HG03280 (cell line): ENCODE measurements around the gene SMR3B.

Experiments
- ATAC-seq: cut with Tn5 transposase; IDR thresholded peaks from one replicate; pipeline ENCODE4 v1.9.1; 2021; ENCODE audit warnings: mild to moderate bottlenecking, moderate library complexity; ENCODE audit not compliant: unreplicated experiment

The SMR3B gene

GRCh38 chr4:70382691-70383181 lies at the start of gene SMR3B:
Gene SMR3B (plus strand): TSS chr4:70383131. CDS start chr4:70384511, 1,380 bp downstream.
- ATAC-seq, result no peak

- ATAC-seq, result no peak
These were observed 48.2 kb upstream of the SMR3B start, which contains the start of gene CABS1 for GRCh38 chr4:70334681-70335080. Gene CABS1 (plus strand): TSS chr4:70334981. CDS start chr4:70335040, 59 bp downstream.

- ATAC-seq, result no peak
These were observed 46.9 kb upstream of the SMR3B start for GRCh38 chr4:70336043-70336442.

GRCh38 chr4:70337886-70338420 lies 45.0 kb upstream of the SMR3B start:
- ATAC-seq, result no peak

GRCh38 chr4:70356185-70356584 lies 26.7 kb upstream of the SMR3B start:
- ATAC-seq, result no peak

GRCh38 chr4:70359115-70359661 lies 23.7 kb upstream of the SMR3B start:
- ATAC-seq, result no peak

- ATAC-seq, result no peak
These were observed 22.5 kb upstream of the SMR3B start, which contains the start of gene SMR3A for GRCh38 chr4:70360460-70360859. Gene SMR3A (plus strand): TSS chr4:70360760. CDS start chr4:70362116, 1,356 bp downstream.

- no peak for ATAC-seq
These were observed 18.9 kb upstream of the SMR3B start for GRCh38 chr4:70364002-70364401.

- ATAC-seq, result no peak
These were observed 17.5 kb upstream of the SMR3B start for GRCh38 chr4:70365479-70365878.

- no peak for ATAC-seq
These were observed 15.1 kb upstream of the SMR3B start for GRCh38 chr4:70367813-70368212.

GRCh38 chr4:70371987-70372386 lies 10.9 kb upstream of the SMR3B start:
- ATAC-seq, result no peak

- ATAC-seq, result no peak
These were observed 10.2 kb upstream of the SMR3B start for GRCh38 chr4:70372760-70373159.

- ATAC-seq, result no peak
These were observed 2.4 kb upstream of the SMR3B start for GRCh38 chr4:70380578-70380977.

GRCh38 chr4:70392057-70392776 lies 9.3 kb downstream of the SMR3B start:
- peak; percentile 64 for ATAC-seq

GRCh38 chr4:70397580-70397979 lies 14.6 kb downstream of the SMR3B start, which contains the start of gene OPRPN:
Gene OPRPN (plus strand): TSS chr4:70397940. CDS start chr4:70399286, 1,346 bp downstream.
- no peak for ATAC-seq

GRCh38 chr4:70399319-70399718 lies 16.4 kb downstream of the SMR3B start:
- peak; percentile 48 for ATAC-seq

GRCh38 chr4:70402762-70403161 lies 19.8 kb downstream of the SMR3B start:
- ATAC-seq, result peak; percentile 44

- ATAC-seq, result no peak
These were observed 22.8 kb downstream of the SMR3B start for GRCh38 chr4:70405765-70406164.

- ATAC-seq, result no peak
These were observed 42.4 kb downstream of the SMR3B start for GRCh38 chr4:70425306-70425705.

GRCh38 chr4:70426789-70427188 lies 43.9 kb downstream of the SMR3B start:
- ATAC-seq, result no peak

- ATAC-seq, result no peak
These were observed 54.3 kb downstream of the SMR3B start for GRCh38 chr4:70437197-70437596.
